K562 (cell line): Measurements from ENCODE around the gene HINT3. TPM values are rescaled to one million over a fixed set of nuclear protein-coding genes. Genes with fewer than 3 reads are reported as not detected.

Source experiments
- ATAC-seq: fragments of 200-7000 bp; cut with Tn5 transposase; 3 replicates; pipeline ENCODE4 v1.9.1; 2020; ENCODE audit warnings: moderate library complexity
- BruUV-seq: library from RNA; stranded (reverse); fragments of 400-500 nt; replicated peaks from 2 replicates; lab custom pipeline; 2021; lab: Mats Ljungman, UMichigan
- CTCF ChIA-PET: fragments of 300-600 bp; formaldehyde crosslinking; extraction: SDS; loops from one replicate; lab custom pipeline; 2021; ENCODE audit warnings: low intra/inter-chr PET ratio; lab: Yijun Ruan, JAX
- POLR2A ChIA-PET: fragments of 300-600, 350-650 bp; sonication (Branson Sonifier 250); formaldehyde crosslinking; extraction: SDS; loops from one replicate; lab custom pipeline; 2021; ENCODE audit warnings: antibody characterized with exemption, inconsistent platforms; lab: Yijun Ruan, JAX
- DNase-seq, 4 experiments: peaks; one replicate each; pipeline versions ENCODE4 v3.0.0 to v3.0.0-alpha.2; 2011 to 2018; ENCODE audit warnings: low spot score in 3 of 4, mixed read lengths in 3 of 4; ENCODE audit errors: extremely low read depth in 1 of 4
- FAIRE-seq: peaks from 2 replicates; lab custom pipeline; 2011; peaks lifted over from hg19 to GRCh38; lab: Jason Lieb, UNC
- H2AFZ ChIP-seq: 2 replicates; pipeline ENCODE4 v1.6.0; 2011; ENCODE audit warnings: low read depth, low read length, control low read depth, inconsistent platforms
- H3K27ac ChIP-seq: fragments of 200-600 bp; 3 replicates; pipeline ENCODE4 v1.8.0; 2011; ENCODE audit warnings: low read depth, mild to moderate bottlenecking, control low read depth, inconsistent platforms, low read length, moderate library complexity, mixed read lengths; ENCODE audit errors: extremely low read depth
- H3K27me3 ChIP-seq, 2 experiments: fragments of 300-600 bp in 1 of 2; 2 replicates in 1 of 2; 3 replicates in 1 of 2; pipeline versions ENCODE4 v1.6.0 to v1.8.0; 2011; ENCODE audit warnings: inconsistent platforms in 2 of 2, low read length in 2 of 2, mild to moderate bottlenecking in 1 of 2, mixed read lengths in 1 of 2, moderate library complexity in 1 of 2; ENCODE audit not compliant: control insufficient read depth in 2 of 2, insufficient read depth in 2 of 2
- H3K36me3 ChIP-seq: fragments of 300-600 bp; 3 replicates; pipeline ENCODE4 v1.8.0; 2011; ENCODE audit warnings: mild to moderate bottlenecking, low read length, inconsistent platforms; ENCODE audit not compliant: control insufficient read depth, insufficient read depth
- H3K4me1 ChIP-seq, 2 experiments: fragments of 200-600 bp in 1 of 2; replicated peaks in 1 of 2; 2 replicates in 1 of 2; 3 replicates in 1 of 2; pipeline versions ENCODE4 v1.5.1 to v1.8.0; 2011; ENCODE audit warnings: inconsistent platforms in 2 of 2, low read length in 2 of 2, mild to moderate bottlenecking in 1 of 2, mixed read lengths in 1 of 2, moderate library complexity in 1 of 2; ENCODE audit not compliant: control insufficient read depth in 2 of 2, insufficient read depth in 2 of 2
- H3K4me2 ChIP-seq: 2 replicates; pipeline ENCODE4 v1.6.1; 2011; ENCODE audit warnings: low read length, control low read depth, inconsistent platforms, mixed read lengths; ENCODE audit not compliant: insufficient read depth
- H3K4me3 ChIP-seq: fragments of 200-600 bp; sonication (generic), shearing (Covaris generic); 2 replicates; pipeline ENCODE4 v1.5.1; 2016; ENCODE audit warnings: control low read depth, inconsistent platforms
- H3K79me2 ChIP-seq: fragments of 200-600 bp; 3 replicates; pipeline ENCODE4 v1.8.0; 2011; ENCODE audit warnings: low read length, inconsistent platforms; ENCODE audit not compliant: control insufficient read depth, insufficient read depth
- H3K9ac ChIP-seq, 2 experiments: 2 replicates each; pipeline versions ENCODE4 v1.6.0 to v1.6.1; 2011; ENCODE audit warnings: low read depth in 2 of 2, low read length in 2 of 2, control low read depth in 1 of 2, inconsistent platforms in 1 of 2, mild to moderate bottlenecking in 1 of 2, mixed read lengths in 1 of 2; ENCODE audit not compliant: insufficient read depth in 1 of 2
- H3K9me1 ChIP-seq: one replicate; pipeline ENCODE4 v1.6.0; 2011; ENCODE audit warnings: inconsistent platforms, mild to moderate bottlenecking, low read length, moderate library complexity; ENCODE audit not compliant: control insufficient read depth, insufficient read depth
- H3K9me3 ChIP-seq: replicated peaks from 2 replicates; pipeline ENCODE4 v1.5.1; 2011; ENCODE audit warnings: low read depth, low read length, inconsistent platforms; ENCODE audit not compliant: control insufficient read depth, insufficient read depth
- H4K20me1 ChIP-seq: replicated peaks from 2 replicates; pipeline ENCODE4 v1.6.1; 2011; ENCODE audit warnings: low read length, inconsistent platforms, mixed read lengths; ENCODE audit not compliant: control insufficient read depth, insufficient read depth
- ARID2 ChIP-seq: fragments of 450-650 bp; IDR thresholded peaks from 2 replicates; pipeline ENCODE4 v1.6.1; 2017; ENCODE audit warnings: antibody characterized with exemption, mild to moderate bottlenecking
- ATF7 ChIP-seq: fragments of 450-650 bp; IDR thresholded peaks from 2 replicates; pipeline ENCODE4 v1.7.1; 2014; ENCODE audit warnings: mild to moderate bottlenecking, moderate library complexity
- CC2D1A ChIP-seq: fragments of 450-650 bp; IDR thresholded peaks from 2 replicates; pipeline ENCODE4 v1.6.1; 2017; ENCODE audit warnings: mild to moderate bottlenecking
- CHCHD3 ChIP-seq: fragments of 250-450 bp; sonication (Bioruptor Pico); IDR thresholded peaks from 2 replicates; pipeline ENCODE4 v2.1.2; 2022; ENCODE audit warnings: mild to moderate bottlenecking
- CTCF ChIP-seq, 3 experiments: IDR thresholded peaks in 2 of 3; conservative IDR thresholded peaks in 1 of 3; 2 replicates each; pipeline ENCODE4 v1.5.1; 2011 to 2012; ENCODE audit warnings: low read length in 3 of 3, mild to moderate bottlenecking in 3 of 3, control low read depth in 2 of 3, improper control_type of control experiment in 1 of 3, inconsistent platforms in 1 of 3, low read depth in 1 of 3, mixed read lengths in 1 of 3, moderate library complexity in 1 of 3; ENCODE audit not compliant: insufficient read depth in 2 of 3
- DEAF1 ChIP-seq: fragments of 450-650 bp; formaldehyde crosslinking; IDR thresholded peaks from 2 replicates; pipeline ENCODE4 v1.4.0; 2020; ENCODE audit warnings: mild to moderate bottlenecking, moderate library complexity
- JUND ChIP-seq, 2 experiments: IDR thresholded peaks; 2 replicates in 1 of 2; 3 replicates in 1 of 2; pipeline ENCODE4 v1.6.1; 2011; ENCODE audit warnings: borderline replicate concordance in 2 of 2, low read depth in 2 of 2, low read length in 2 of 2, improper control_type of control experiment in 1 of 2, missing biosample characterization in 1 of 2, missing genetic modification characterization in 1 of 2, missing genetic modification reagents in 1 of 2
- KLF13 ChIP-seq: fragments of 450-650 bp; IDR thresholded peaks from 2 replicates; pipeline ENCODE4 v1.6.1; 2016; ENCODE audit warnings: missing genetic modification characterization, low read depth, mild to moderate bottlenecking, missing compliant biosample characterization, moderate library complexity, borderline replicate concordance
- KLF16 ChIP-seq: IDR thresholded peaks from 2 replicates; pipeline ENCODE4 v1.6.1; 2016; ENCODE audit warnings: antibody characterized with exemption
- RAD21 ChIP-seq, 2 experiments: fragments of 250-450 bp in 1 of 2; fragments of 450-650 bp in 1 of 2; sonication (Bioruptor Pico) in 1 of 2; formaldehyde crosslinking in 1 of 2; IDR thresholded peaks in 1 of 2; conservative IDR thresholded peaks in 1 of 2; 2 replicates each; pipeline versions ENCODE4 v1.4.0 to v1.8.0; 2020 to 2022; ENCODE audit warnings: mild to moderate bottlenecking in 2 of 2, moderate library complexity in 1 of 2
- SETDB1 ChIP-seq: IDR thresholded peaks from one replicate; pipeline ENCODE4 v1.6.1; 2012; ENCODE audit warnings: low read length, control low read depth, inconsistent platforms
- SMC3 ChIP-seq: conservative IDR thresholded peaks from 2 replicates; pipeline ENCODE4 v1.6.1; 2011; ENCODE audit warnings: low read depth, low read length, improper control_type of control experiment; ENCODE audit not compliant: insufficient read depth
- ZC3H8 ChIP-seq: fragments of 450-650 bp; IDR thresholded peaks from 2 replicates; pipeline ENCODE4 v1.6.1; 2017
- ZNF512 ChIP-seq: IDR thresholded peaks from 2 replicates; pipeline ENCODE4 v1.6.1; 2016; ENCODE audit warnings: missing genetic modification characterization, missing compliant biosample characterization
- ZSCAN29 ChIP-seq: fragments of 450-650 bp; IDR thresholded peaks from 2 replicates; pipeline ENCODE4 v1.6.1; 2017
- WGBS: fragments of 100-300 bp; shearing (Covaris generic); methylation state at CpG from one replicate; pipeline ENCODE4 v1.1.6; 2016; ENCODE audit warnings: low coverage, mixed read lengths; ENCODE audit not compliant: insufficient coverage; ENCODE audit errors: missing lambda C conversion rate; 5-methylcytosine and 5-hydroxymethylcytosine counted together
- in situ Hi-C: fragments of 300-500 bp; cut with MboI; formaldehyde crosslinking; loops from 4 replicates; pipeline ENCODE4 v1.15.0; 2018; ENCODE audit warnings: inconsistent platforms, mixed read lengths
- intact Hi-C: fragments of 100-400 bp; cut with micrococcal nuclease; formaldehyde crosslinking; loops from 2 replicates; pipeline ENCODE4 v1.14.2; 2022
- polyA plus RNA-seq, 8 experiments: library from polyadenylated mRNA; depleted of rRNA in 4 of 8; stranded (reverse) in 5 of 8; unstranded in 3 of 8; fragments of >200 nt; fragmentation: Nextera tagmentation in 2 of 8; fragmentation: Illumina TruSeq in 1 of 8; extraction: Ambion mirVana in 2 of 8; extraction: Trizol in 1 of 8; gene quantifications; 2 replicates each; pipeline versions ENCODE4 v1.2.1 to v1.2.3, GENCODE V29; 2011 to 2014; ENCODE audit warnings: inconsistent platforms in 1 of 8, missing spikeins in 1 of 8
- total RNA-seq, 7 experiments: library from RNA; depleted of rRNA in 6 of 7; stranded (reverse); fragments of >200 nt in 6 of 7; fragmentation: Illumina TruSeq in 2 of 7; extraction: Trizol in 2 of 7; gene quantifications; 2 replicates each; pipeline versions ENCODE4 v1.2.1 to v1.2.3, GENCODE V29; 2011 to 2021; ENCODE audit warnings: low replicate concordance in 1 of 7

Gene HINT3
- total and polyA plus RNA-seq, 9 of the 15 experiments (the other 6 are each of a cell fraction or from before 2014, with no cell fraction given) = 1.4 to 16.6 (median 10.8) TPM

GRCh38 chr6:125995972-125996580, 39.5 kb downstream of the HINT3 start:
- Histone ChIP-seq H3K27ac (no peak overlapping the region), H3K9me3 (no peaks in the 10 kb centered on the region), H3K27me3 (no peaks in the 10 kb centered on the region), H3K4me3 (no peak overlapping the region), H3K79me2 (peaks cover 68% of the 10 kb centered on the region), H3K36me3 (peaks cover 60% of the 10 kb centered on the region), H3K9ac (no peak overlapping the region), H3K4me1 (peaks cover 0 to 4% of the 10 kb centered on the region in 2 experiments; a peak in 1 of 5 replicates), H3K9me1 (no peaks in the 10 kb centered on the region), H2AFZ (no peak overlapping the region), H3K4me2 (no peak overlapping the region), H4K20me1 (no peaks in the 10 kb centered on the region)
- CTCF ChIA-PET = interaction anchor here (0.6 kb wide), 1 partner anchor 37 kb away, joined by 3 read pairs; no protein-coding TSS in a partner anchor
- POLR2A ChIA-PET = interaction anchor here (0.7 to 3.0 kb wide), 9 partner anchors 8 to 413 kb away, joined by 3 to 18 read pairs (median 4); partner anchors contain the start of gene TRMT11
- 9% methylated on average over 8 of the region's 8 CpGs for WGBS
- ATAC-seq = peak; percentile 93
- intact Hi-C loops = loop anchor here (1.0 to 10.0 kb wide), 4 partner anchors 175 to 1199 kb away; partner anchors contain the start of gene CENPW
- FAIRE-seq = peak; percentile 80
- peak; percentile 70 to 82 (median 74) for DNase-seq
- in situ Hi-C loops = no loop called here
- no TSS peak for BruUV-seq
- TF ChIP-seq CHCHD3 (CRISPR knock-in tag) = no peak
- peak; percentile 20; the same call in 1 of the 2 replicates for TF ChIP-seq ZNF512 (tag)
- TF ChIP-seq CTCF (IDR thresholded peaks at IDR 0.05 in 2 of 3, conservative IDR thresholded peaks at IDR 0.05 in 1 of 3; ENCODE audit: insufficient read depth in 2 of 3, low read depth in 1 of 3, low read length in 3 of 3) = peak; percentile 85 to 97 (median 93)
- TF ChIP-seq KLF13 = no peak
- 0 out of 2 replicates have a peak, but pooled peaks have one; percentile 14 for TF ChIP-seq CC2D1A
- peak; percentile 28; the same call in 1 of the 2 replicates for TF ChIP-seq ARID2
- peak; percentile 79 for TF ChIP-seq SMC3
- peak; percentile 70 for TF ChIP-seq DEAF1 (CRISPR knock-in tag)
- TF ChIP-seq RAD21 (CRISPR knock-in tag; conservative IDR thresholded peaks at IDR 0.05 in 1 of 2, IDR thresholded peaks at IDR 0.05 in 1 of 2) = peak; percentile 80 to 88
- peak; percentile 43; the same call in 1 of the 2 replicates for TF ChIP-seq KLF16
- TF ChIP-seq ATF7 = 0 out of 2 replicates have a peak, but pooled peaks have one; percentile 12
- no peak for TF ChIP-seq ZC3H8
- TF ChIP-seq SETDB1 = no peak
- 0 out of 2 replicates have a peak, but pooled peaks have one; percentile 9 for TF ChIP-seq JUND (IDR thresholded peaks at IDR 0.05; ENCODE audit: borderline replicate concordance, low read depth, low read length)
- no peak for TF ChIP-seq JUND (tag; IDR thresholded peaks at IDR 0.05; ENCODE audit: borderline replicate concordance, low read depth, low read length)
- TF ChIP-seq ZSCAN29 = no peak
